T-helper 2 cell treated with Interferon-gamma antibody and Interleukin-4, amounts not matched to agents 100 ng/mL and 5 ng/mL, for 36 hours (primary cell): ENCODE data around the gene RHBG. TPM values are rescaled to one million over a fixed set of nuclear protein-coding genes. Genes with fewer than 3 reads are reported as not detected.
"Not testable (repeated sequence)": the region's sequence is repeated elsewhere in the genome, so short reads cannot be mapped to it uniquely, and the experiment has no call there.

Experiments
- intact Hi-C: fragments of 100-400 bp; cut with micrococcal nuclease; formaldehyde crosslinking; loops from one replicate; pipeline ENCODE4 v1.15.1; 2023
- total RNA-seq: library from RNA; stranded (reverse); gene quantifications from 2 replicates; pipeline ENCODE4 v1.2.3, GENCODE V29; 2022

Gene RHBG, protein sequence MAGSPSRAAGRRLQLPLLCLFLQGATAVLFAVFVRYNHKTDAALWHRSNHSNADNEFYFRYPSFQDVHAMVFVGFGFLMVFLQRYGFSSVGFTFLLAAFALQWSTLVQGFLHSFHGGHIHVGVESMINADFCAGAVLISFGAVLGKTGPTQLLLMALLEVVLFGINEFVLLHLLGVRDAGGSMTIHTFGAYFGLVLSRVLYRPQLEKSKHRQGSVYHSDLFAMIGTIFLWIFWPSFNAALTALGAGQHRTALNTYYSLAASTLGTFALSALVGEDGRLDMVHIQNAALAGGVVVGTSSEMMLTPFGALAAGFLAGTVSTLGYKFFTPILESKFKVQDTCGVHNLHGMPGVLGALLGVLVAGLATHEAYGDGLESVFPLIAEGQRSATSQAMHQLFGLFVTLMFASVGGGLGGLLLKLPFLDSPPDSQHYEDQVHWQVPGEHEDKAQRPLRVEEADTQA
- total RNA-seq: not detected in 2 replicates

DNA sequence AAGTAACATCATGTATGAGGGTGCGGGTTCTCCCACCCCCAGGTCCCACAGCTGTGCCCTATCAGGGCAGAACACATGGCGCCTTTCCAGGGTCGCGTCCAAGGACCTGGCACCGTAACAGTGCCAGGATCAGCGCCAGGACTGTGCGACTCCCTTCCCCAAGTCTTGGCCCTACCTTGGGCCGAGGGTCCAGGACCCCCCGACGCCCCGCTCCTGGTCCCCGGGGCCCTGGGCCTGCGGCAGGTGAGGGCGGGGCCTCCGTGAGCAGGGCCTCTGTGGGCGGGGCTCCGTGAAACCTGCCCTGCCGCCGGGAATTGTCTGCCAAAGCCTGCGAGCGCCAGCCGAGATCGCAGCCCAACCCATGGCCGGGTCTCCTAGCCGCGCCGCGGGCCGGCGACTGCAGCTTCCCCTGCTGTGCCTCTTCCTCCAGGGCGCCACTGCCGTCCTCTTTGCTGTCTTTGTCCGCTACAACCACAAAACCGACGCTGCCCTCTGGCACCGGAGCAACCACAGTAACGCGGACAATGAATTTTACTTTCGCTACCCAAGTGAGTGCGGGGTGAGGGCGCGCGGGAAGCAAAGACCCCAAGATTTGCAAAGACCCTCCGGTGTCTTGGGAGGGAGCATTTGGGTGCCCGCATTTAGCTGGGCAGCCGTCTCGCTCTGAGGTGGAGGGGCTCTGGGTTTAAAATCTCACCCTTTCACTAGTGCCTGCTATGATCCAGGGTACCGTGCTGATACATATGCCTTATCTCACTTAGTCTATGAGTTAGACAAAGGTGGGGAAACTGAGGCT is at the start of gene RHBG:
Gene RHBG, plus strand, starts transcription at position 323 of the 796 bp plus-strand sequence. Its CDS starts 39 bp downstream, at position 362.
- intact Hi-C loops: no loop called here

DNA sequence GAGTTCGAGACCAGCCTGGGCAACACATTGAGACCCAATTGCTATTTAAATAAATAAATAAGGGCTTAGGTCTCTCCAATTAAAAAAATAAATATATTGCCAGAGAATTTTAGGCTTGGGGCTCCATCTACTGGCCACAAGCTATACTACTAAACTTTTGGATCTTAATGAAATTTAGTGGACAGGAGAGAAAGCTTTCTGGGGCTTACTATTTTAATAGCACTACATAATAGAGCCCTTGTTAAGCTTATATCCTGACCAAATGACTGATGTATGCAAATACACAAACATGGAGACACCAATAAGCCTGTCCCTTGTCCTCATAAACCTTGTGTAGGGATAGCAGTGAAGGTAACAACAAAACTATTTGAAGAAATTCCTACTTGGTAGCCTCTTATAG is 49.3 kb upstream of the RHBG start:
- intact Hi-C loops: loop anchor here (10.0 kb wide), 1 partner anchor 175 kb away; no protein-coding TSS in a partner anchor

- intact Hi-C loops: no loop called here
These were observed 48.5 kb upstream of the RHBG start for GRCh38 chr1:156320560-156320959.

GRCh38 chr1:156323179-156323578 is 45.8 kb upstream of the RHBG start:
- intact Hi-C loops: not testable (repeated sequence)

GRCh38 chr1:156336242-156336641 is 32.8 kb upstream of the RHBG start:
- intact Hi-C loops: no loop called here

- intact Hi-C loops: no loop called here
These were observed 31.7 kb upstream of the RHBG start for GRCh38 chr1:156337052-156337887.

DNA sequence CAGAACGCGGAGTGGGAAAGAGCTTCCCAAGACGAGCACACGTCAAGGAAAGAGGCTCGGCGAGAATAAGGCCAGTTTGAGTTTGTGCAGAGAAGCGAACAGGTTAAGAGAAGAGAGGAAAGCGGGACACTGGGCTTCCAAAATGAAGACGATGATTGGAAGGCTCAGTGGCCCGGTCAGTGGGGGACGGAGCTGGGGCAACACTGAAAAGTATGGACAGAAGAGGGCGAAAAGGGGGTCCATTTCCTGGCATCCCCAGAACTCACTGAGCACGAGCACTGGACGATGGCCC is 31.2 kb upstream of the RHBG start:
- intact Hi-C loops: loop anchor here (1.0 kb wide), 7 partner anchors 56 to 429 kb away; partner anchors contain the start of genes LAMTOR2, PRCC and SMG5

DNA sequence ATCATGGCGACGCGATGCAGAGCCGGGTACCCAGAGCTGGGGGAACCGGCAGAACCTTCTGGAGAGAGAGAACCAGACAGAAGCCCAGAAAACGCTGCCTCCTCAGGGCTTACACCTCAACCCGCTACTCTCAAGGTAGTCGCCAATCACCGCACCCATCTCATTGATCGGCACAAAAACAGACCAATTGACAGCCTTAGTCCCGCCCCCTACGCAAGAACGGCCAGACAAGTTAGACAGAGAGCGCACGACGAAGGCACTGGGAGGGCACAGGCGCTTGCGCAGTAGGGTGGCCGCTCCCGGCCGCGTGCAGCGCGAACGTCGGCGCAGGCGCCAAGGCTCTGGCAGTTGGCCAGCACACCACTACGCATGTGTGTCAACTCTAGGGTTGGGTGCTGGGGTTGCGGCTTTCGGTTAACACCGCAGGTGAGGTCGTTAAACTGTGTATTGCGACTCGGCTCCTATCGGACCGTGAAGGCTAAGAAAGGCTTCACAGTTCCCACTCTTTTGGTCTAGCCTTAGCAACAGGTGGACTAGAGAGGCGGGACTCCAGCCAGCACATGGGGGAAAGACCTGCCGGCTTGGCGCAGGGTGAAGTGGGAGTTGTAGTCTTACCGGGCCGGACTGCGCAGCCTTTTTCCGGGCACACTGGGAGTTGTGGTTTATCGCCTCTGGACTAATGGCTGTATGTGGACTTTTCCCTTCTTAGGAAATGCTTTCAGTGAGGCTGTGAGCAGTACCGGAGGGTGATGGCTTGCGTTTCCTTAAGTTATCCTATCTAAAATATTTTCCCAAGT is 30.6 kb upstream of the RHBG start, which contains the start of the genes CCT3 and TSACC:
Gene CCT3, minus strand, starts transcription at position 113 of the 797 bp plus-strand sequence. Its CDS starts 108 bp downstream, at position 5.
Gene TSACC, plus strand, starts transcription at position 347 of the 797 bp plus-strand sequence. CDS start 1,232 bp downstream, outside the sequence.
- intact Hi-C loops: loop anchor here (1.0 kb wide), 7 partner anchors 56 to 429 kb away; partner anchors contain the start of genes LAMTOR2, PRCC and SMG5

GRCh38 chr1:156342166-156342955 is 26.6 kb upstream of the RHBG start:
- intact Hi-C loops: no loop called here

- intact Hi-C loops: no loop called here
These were observed 24.6 kb upstream of the RHBG start for GRCh38 chr1:156344409-156344808.

DNA sequence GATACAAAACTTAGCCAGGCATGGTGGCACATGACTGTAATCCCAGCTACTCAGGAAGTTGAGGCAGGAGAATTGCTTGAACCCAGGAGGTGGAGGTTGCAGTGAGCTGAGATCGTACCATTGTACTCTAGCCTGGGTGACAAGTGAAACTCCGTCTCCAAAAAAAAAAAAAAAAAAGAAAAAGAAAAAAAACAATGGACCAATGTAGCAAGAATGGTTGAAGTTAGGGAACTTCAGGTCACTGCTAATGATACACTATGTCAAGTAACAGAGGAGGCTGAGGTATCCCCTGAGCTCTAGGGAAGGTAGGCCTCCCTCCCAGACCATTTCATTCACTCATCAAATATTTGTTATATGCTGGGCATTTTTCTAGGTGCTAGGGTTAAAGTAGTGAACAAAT is 23.0 kb upstream of the RHBG start:
- intact Hi-C loops: not testable (repeated sequence)

DNA sequence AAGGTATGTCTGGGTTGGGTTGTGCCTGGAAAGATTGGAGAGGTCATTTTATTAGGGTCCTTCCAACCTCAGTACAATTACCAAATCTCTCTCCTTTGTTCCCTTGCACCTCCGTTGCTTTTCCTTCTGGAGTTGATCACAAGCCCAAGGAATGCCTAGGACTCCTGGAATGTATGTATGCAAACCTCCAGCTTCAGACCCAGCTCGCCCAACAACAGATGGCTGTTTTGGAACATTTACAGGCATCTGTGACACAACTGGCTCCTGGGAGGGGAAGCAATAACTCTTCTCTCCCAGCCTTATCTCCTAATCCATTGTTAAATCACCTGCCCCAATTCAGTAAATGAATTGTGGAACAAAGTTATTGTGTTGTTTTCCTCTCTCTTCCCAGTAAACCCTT is 22.4 kb upstream of the RHBG start:
- intact Hi-C loops: no loop called here

- intact Hi-C loops: no loop called here
These were observed 21.7 kb upstream of the RHBG start for GRCh38 chr1:156347331-156347730.

DNA sequence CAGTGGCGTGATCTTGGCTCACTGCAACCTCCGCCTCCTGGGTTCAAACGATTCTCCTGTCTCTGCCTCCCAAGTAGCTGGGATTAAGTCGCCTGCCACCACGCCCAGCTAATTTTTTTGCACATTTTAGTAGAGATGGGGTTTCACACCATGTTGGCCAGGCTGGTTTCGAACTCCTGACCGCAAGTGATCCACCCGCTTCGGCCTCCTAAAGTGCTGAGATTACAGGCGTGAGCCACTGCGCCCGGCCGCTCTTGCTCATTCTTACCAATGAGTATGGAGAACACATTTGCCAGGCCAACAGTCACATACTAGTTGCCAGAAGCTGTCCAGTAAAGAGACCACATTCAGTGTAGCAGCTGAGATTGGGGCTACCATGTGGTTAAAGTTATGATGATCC is 16.5 kb upstream of the RHBG start:
- intact Hi-C loops: not testable (repeated sequence)

DNA sequence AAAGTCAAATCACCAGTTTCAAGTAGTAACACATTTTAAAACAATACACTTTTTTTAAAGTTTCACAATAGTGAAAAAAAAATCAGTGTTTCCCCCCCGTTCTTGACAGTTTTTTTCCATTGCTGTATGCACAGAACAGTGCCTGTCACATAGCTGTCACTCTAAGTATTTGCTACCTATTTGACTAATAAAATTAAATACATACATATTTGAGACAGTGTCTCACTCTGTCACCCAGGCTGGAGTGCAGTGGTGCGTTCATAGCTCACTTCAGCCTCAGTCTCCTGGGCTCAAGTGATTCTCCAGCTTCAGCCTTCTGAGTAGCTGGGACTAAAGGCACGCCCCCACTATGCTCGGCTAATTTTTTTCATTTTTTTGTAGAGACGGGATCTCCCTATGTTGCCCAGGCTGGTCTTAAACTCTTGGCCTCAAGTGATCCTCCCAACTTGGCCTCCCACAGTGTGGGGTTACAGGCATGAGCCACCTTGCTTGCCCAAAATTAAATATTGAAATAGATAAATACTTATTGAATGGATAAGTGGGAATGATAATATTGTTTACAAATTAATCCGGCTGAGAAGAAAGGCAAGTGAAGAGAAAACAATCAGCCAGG is 12.6 kb upstream of the RHBG start:
- intact Hi-C loops: no loop called here

GRCh38 chr1:156356875-156357534 is 12.0 kb upstream of the RHBG start:
- intact Hi-C loops: no loop called here

- intact Hi-C loops: no loop called here
These were observed 11.0 kb upstream of the RHBG start for GRCh38 chr1:156357977-156358376.

DNA sequence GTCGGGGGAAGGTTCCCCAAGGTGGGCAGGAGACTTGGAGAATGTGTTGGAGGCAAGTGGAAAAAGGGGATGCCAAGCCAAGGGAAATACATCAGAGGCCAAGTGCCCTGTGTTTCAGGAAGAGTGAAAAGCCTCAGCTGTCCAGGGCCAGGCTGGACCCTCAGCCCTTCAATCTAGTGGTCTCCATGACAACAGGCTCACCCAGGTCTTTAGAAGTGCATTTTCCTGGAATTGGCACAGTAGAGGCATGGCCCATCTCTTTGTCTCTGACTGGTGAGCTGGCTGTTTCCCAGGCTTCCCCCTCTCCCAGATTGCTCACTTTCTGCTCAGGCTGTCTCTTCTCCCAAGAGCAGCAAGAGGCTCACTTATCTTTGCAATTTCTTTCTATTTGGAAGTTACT is 10.4 kb upstream of the RHBG start:
- intact Hi-C loops: no loop called here

DNA sequence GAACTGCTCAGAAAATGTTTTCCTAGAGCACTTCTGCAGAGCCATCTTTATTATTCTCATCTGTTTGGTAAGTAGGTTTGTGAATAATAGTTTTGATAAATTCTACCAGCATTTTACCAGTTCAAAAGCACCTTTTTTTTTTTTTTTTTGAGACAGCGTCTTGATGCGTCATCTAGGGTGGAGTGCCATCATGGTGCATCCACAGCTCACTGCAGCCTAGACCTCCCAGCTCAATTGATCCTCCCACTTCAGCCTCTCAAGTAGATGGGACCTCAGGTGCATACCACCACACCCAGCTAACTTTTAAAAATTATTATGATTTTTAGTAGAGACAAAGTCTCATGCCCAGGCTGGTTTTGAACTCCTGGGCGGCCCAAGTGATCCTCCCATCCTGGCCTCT is 9.8 kb upstream of the RHBG start:
- intact Hi-C loops: no loop called here
